ENCODE results near the gene TLK2.

DNA sequence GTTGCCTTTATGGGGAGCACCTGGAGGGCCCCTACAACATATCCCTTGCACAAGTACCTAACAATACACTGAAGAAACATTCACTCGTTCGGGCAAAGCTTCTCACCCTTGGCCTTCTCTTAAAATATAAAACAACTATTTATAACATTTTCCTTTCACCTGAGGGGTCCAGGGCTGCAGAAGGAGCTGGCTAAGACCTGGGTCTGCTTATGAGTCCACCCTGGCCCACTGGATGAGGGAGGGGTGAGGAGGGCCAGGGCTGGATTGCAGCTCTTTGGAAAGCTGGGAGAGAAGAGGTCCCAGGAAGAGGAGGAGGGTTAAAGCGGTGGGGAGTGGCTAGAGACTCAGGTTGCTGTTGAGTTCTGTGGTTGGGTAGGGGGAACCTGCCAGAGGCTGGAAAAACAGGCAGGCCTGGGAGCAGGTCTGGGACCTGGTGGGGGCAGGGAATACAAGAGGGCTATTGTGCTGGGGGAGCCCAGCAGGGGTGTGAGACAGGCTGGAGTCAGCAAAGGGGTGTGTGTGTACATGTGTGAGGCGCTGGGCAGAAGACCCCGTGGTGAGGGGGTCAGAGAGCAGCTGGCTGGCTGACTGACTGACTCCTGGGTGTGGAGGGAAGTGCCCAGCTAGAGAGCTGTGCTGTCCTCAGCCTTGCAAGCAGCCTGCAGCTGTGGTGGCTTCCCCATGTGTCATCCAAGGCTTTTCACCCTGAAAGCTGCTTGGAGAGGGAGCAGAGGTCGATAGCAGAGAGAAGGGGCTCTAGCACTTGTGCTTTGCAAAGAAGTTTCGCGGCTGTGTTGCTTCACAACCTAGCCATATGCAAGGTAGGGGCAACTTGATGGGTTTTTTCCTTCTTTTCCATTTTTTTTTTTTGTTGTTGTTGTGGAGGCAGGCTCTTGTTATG lies 138.6 kb downstream of the TLK2 start:
- no peak for TF ChIP-seq CTCF (IDR thresholded peaks at IDR 0.05; ENCODE audit: low read depth, low read length)
- TF ChIP-seq EZH2phosphoT487 (IDR thresholded peaks at IDR 0.05; ENCODE audit: low read depth) = no peak
